Activated T-cell treated with anti-CD3 and anti-CD28 coated beads, Interleukin-2, amount 50 U/mL, for 48 hours (primary cell): ENCODE measurements around the gene AVPR2.

Experiments
- DNase-seq, 2 experiments: peaks; one replicate each; pipeline ENCODE4 v3.0.0-alpha.2; 2020

Gene AVPR2

DNA sequence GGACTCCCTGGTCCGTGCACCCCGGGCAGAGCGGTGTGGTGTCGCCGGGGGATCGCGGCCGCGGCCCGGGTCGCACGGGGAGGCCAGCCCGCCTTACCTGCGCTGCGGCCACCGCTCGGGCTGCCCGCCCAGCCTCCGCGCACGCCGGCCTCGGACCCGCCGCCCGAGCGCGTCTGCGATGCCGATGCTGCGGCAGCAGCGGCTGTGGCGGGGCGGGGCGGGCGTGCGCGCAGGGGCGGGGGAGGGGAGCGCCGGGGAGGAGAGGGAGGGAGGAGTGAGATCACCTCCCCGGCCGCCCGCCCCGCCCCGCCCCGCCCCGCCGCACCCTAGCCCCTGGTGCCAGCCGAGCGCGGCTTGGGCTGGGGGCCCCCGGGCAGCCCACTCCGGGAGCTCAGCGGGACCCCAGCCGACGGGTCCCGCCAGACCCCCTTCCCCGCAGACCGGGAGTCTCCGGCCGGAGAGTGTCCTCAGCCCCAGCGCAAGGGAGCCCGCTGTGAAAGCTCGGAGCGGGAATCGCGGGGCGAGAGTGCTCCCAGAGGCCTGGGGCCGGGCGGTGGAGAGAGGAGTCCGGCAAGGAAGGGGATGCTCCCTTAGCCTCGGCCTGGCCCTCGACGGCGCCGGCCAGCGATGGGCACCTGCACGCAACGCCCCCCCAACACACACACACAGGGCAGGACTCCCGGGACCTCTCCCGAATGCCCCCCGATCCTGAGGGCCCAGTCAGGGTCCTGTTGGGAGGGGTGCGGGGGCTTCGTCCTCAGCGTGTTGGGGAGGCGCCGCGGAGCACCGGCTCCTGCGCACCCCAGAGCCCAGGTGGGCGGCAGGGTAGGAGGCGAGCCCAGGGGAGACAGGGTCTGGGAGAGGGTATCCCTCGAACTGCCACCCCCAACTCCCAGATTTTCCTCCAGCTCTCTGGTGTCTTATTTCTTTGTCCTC lies 18.2 kb upstream of the AVPR2 start, which contains the start of gene L1CAM:
L1CAM (minus strand) TSS at position 206 of the 936 bp plus-strand sequence. CDS start 10,337 bp downstream, outside the sequence.
- DNase-seq, result no peak

DNA sequence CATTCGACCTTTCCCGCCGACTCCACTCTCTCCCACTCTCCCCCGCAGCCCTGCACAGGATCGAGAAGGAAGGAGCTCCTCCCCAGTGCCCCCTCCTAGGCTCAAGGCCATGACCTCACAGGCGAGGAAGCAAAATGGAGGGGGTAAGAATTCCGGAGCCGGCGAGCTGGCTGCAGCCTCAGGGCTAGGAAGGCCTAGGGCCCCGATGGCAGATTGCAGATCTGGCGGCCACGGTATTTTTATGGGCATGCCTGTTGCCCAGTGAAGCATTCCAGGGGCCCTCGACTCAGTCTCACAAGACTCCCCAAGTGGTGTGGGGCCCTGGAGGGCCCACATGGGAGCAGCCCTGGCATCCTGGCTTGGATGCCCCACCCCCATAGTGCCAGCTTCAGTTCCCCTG lies 17.6 kb upstream of the AVPR2 start:
- no peak for DNase-seq

DNA sequence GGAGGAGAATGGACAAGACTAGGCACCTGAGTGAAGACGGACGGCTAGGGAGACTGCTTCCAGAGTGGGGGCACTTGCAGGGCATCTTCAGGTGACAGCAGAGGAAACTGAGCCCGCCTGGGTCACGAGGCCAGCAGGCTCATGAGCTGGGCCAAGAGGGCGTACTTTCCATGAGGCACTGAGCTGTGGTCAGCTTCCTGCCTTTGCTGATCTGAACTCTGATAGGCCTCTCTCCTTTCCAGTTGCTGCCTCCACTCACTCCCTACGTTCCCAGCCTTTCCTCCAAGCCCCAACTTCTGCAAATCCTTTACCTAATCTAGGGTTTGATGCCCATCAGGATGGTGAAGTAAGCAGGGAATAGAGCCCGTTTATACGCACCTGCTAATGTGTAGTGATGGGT lies 17.1 kb upstream of the AVPR2 start:
- no peak for DNase-seq

DNA sequence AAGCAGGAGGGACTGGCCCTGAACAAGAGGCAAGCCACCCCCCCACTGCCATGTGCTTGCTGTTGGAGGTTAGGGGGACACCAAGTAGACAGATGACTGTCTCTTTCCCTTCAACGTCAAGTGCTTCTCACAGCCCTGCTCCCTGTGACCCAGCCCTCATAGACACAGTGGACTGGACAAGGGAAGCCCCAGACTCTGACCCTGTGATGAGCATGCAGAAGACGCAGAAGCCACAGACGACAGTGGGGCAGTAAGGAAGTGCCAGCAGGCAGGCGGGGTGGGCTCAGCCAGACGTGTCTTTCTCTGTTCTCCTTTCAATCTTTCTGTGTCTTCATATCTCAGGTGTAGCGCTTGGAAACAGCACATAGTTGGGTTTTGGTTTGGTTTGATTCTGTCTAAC lies 16.1 kb upstream of the AVPR2 start:
- no peak for DNase-seq

- DNase-seq, result no peak
Observed at GRCh38 chrX:153889123-153889522, 15.3 kb upstream of the AVPR2 start.

GRCh38 chrX:153897899-153898298 lies 6.6 kb upstream of the AVPR2 start:
- DNase-seq, result no peak

GRCh38 chrX:153900831-153901752 lies 3.4 kb upstream of the AVPR2 start:
- peak; percentile 52 to 62 for DNase-seq

GRCh38 chrX:153901753-153902140 lies 2.7 kb upstream of the AVPR2 start:
- DNase-seq, result no peak

GRCh38 chrX:153902385-153902784 lies 2.1 kb upstream of the AVPR2 start:
- no peak for DNase-seq

GRCh38 chrX:153903238-153903980 lies 1.1 kb upstream of the AVPR2 start:
- no peak for DNase-seq

- DNase-seq, result no peak
Observed at GRCh38 chrX:153905481-153906095, 1.1 kb downstream of the AVPR2 start.

DNA sequence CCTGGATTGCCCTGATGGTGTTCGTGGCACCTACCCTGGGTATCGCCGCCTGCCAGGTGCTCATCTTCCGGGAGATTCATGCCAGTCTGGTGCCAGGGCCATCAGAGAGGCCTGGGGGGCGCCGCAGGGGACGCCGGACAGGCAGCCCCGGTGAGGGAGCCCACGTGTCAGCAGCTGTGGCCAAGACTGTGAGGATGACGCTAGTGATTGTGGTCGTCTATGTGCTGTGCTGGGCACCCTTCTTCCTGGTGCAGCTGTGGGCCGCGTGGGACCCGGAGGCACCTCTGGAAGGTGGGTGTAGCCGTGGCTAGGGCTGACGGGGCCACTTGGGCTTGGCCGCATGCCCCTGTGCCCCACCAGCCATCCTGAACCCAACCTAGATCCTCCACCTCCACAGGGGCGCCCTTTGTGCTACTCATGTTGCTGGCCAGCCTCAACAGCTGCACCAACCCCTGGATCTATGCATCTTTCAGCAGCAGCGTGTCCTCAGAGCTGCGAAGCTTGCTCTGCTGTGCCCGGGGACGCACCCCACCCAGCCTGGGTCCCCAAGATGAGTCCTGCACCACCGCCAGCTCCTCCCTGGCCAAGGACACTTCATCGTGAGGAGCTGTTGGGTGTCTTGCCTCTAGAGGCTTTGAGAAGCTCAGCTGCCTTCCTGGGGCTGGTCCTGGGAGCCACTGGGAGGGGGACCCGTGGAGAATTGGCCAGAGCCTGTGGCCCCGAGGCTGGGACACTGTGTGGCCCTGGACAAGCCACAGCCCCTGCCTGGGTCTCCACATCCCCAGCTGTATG lies 1.8 kb downstream of the AVPR2 start:
- no peak for DNase-seq

DNA sequence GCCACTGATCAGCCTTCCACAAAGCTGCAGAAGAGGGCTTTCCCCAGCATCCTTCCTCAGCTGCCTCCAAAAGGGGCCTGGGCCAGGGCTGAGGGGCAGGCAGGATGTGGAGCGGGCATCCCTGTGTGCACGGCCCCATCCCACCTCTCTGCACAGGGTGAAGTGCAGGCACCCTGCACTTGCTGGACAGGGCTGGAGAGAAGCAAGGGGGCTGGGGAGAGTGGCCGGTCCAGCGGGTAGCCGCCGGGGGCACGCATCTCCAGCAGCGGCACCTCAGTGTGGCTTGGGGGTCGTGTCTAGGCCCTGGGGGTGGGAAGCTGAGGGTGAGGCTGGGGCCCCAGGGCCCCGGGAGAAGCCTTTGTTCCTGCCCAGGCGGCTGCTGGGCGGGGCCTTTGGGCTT lies 3.0 kb downstream of the AVPR2 start:
- DNase-seq, result no peak

GRCh38 chrX:153908219-153908860 lies 3.9 kb downstream of the AVPR2 start:
- no peak for DNase-seq

DNA sequence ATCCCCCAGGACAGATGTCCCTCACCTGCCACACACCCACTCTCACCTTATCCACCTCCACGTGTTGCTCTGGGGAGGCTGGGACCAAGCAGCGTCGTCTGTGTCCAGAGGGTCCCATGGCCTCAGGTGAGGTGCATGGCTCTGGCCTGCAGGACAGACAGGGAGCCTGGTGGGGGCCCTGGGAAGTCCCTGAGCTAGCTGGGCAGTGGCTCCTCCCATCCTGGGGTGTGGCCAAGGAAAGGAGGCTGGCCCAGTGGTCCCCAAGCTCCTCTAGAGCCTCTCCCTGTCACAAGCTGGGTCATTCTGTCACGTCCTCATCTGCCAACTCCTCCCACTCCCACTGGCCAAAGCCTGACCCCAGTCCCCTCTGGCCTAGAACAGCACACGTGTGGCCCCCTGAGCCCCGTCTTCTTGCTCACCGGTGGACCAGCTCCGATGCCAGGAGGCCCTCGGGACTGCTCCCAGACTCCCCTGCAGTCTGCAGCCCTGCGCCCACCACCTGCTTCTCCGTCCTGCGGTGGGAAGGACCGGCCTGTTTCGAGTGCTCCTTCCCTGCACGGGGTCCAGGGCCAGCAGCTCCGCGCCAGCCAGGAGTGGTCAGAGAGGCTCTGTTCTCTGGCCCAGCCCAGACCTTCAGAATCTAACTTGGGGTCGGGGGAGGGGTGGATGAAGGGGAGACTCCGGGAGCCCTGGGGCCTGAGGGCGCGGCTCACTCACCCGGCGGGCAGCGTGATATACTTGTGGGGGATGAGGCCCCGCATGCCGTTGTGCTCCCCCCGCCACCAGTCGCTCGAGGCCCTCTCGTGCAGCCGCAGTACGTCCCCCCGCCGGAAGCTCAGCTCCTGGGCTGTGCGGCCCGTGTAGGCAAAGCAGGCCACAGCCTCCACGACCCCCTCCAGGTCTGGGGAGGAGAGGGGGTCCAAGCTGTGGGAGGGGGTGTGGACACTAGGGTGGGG lies 4.8 kb downstream of the AVPR2 start:
- peak in 1 of 2 experiments; percentile 42 for DNase-seq

DNA sequence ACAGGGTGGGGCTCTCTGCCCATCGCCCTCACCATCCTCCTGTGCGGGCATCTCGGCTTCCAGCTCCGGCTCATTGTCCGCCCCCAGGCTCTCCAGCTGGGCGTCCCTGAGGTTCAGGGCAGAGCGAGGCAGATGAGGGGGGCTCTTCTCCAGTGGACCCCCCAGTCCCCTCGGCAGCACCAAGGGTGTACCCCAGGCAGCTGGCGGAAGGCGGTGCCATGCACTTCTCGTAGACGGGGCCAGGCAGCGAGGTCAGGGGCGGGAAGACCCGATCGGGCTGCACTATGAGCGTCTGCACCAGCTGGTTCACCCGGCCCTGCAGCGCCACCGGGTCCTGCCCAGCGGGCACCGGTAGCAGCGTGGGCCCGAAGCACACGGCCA lies 5.5 kb downstream of the AVPR2 start:
- DNase-seq, result no peak

DNA sequence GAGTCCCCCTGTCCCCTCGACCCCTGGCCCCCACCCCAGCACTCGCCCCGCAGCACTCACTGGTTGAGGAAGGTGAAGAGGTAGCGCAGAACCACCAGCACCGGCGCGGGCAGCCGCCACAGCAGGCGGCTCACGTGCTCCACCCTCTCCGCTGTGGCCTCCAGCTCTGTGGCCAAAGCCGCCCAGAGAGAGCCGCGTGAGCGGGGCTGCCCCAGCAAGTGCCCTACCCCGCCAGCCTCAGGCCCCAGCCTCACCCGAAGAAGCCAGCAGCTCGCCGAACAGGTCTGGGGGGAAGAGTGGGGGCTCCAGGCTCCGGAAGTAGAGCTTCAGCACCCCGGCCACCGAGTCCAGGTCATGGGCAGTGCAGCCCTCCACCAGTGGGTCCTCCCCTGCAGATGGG lies 6.0 kb downstream of the AVPR2 start:
- no peak for DNase-seq

- no peak for DNase-seq
Observed at GRCh38 chrX:153911798-153912197, 7.3 kb downstream of the AVPR2 start.

- no peak for DNase-seq
Observed at GRCh38 chrX:153913211-153913610, 8.7 kb downstream of the AVPR2 start.

DNA sequence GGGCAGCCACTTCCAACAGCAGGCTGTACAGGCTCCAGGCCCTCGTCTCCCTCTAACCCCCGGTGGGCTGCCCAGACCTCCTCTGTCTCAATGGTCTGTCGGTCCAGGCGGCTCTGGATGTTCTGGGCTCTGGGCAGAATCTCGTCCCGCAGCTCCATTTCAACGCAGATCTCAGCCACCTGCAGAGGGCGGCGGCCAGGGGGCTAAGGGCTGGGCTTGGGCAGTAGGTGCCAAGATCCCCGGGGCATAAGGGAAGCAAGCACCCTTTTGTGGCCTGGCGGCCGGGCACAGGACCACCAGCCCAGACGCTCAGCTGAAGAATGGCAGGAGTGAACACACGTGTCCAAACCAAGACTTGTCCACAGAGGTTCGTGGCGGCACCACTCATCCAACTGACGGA lies 9.2 kb downstream of the AVPR2 start:
- DNase-seq, result no peak
